OCI-LY3 (cell line): ENCODE results near the gene ASIC4.

Source experiments
- CTCF ChIP-seq: fragments of 200-600, 300-600 bp; sonication (generic); IDR thresholded peaks from 2 replicates; pipeline ENCODE4 v1.5.1; 2014; ENCODE audit warnings: antibody characterized with exemption, low read length, low read depth
- EZH2phosphoT487 ChIP-seq: fragments of 200-600 bp; shearing (Covaris generic); IDR thresholded peaks from 2 replicates; pipeline ENCODE4 v1.6.1; 2018; ENCODE audit warnings: antibody characterized with exemption, mixed run types, low read depth

- TF ChIP-seq CTCF = no peak
- TF ChIP-seq EZH2phosphoT487 = no peak
These were observed 19.2 kb upstream of the ASIC4 start for GRCh38 chr2:219494952-219495530.
